ENCODE data around the gene TMEM247.

TMEM247 gene

DNA sequence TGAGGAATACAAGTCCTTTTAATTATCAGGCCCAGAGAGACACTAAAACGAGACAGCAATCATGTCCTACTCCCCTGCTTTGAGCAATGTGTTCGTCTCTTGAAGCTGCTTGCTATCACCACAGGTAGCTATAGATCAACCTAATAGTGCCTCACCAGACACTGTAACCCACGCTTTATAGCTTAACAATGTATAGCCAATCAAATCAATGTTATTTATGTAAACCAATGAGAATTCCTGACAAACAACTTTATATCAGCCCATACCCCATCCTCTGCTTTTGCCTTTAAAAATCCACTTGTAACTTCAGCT is 26.1 kb downstream of the TMEM247 start:
- no peak for DNase-seq
- no peak for TF ChIP-seq EZH2 (IDR thresholded peaks at IDR 0.05; ENCODE audit: borderline replicate concordance, low read depth, low read length, severe bottlenecking)
- TF ChIP-seq, protein P1, sequence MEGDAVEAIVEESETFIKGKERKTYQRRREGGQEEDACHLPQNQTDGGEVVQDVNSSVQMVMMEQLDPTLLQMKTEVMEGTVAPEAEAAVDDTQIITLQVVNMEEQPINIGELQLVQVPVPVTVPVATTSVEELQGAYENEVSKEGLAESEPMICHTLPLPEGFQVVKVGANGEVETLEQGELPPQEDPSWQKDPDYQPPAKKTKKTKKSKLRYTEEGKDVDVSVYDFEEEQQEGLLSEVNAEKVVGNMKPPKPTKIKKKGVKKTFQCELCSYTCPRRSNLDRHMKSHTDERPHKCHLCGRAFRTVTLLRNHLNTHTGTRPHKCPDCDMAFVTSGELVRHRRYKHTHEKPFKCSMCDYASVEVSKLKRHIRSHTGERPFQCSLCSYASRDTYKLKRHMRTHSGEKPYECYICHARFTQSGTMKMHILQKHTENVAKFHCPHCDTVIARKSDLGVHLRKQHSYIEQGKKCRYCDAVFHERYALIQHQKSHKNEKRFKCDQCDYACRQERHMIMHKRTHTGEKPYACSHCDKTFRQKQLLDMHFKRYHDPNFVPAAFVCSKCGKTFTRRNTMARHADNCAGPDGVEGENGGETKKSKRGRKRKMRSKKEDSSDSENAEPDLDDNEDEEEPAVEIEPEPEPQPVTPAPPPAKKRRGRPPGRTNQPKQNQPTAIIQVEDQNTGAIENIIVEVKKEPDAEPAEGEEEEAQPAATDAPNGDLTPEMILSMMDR (IDR thresholded peaks at IDR 0.05; ENCODE audit: borderline replicate concordance, extremely low read depth, low read length, poor library complexity, severe bottlenecking) = no peak

DNA sequence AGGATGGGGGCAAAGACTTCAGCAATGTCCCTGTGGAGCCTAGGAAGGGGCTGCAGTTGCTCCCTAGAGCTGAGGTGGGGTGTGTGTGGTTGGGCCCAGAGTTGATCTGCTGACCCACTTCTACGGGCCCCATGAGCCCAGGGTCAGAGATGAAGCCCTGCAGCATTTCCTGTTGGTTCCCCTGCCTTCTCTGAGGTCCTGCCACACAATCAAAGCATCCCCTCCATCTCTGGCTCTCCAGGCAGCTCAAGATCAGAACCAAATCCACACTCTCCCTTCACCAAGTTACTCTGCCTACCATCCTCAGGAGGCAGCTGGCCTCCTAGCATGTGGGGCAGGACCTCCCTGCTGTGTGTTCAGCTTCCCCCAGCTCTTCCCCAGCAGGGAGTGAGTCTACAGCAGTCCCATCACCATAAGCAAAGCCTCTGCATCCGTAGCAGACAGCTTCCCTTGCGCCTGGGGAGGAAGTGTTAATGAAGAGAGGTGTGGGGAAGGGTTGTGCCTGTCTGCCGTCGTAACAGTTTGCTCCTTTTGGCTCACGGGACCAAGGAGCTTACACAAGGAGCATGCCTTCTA is 26.9 kb downstream of the TMEM247 start:
- TF ChIP-seq, protein P1 (IDR thresholded peaks at IDR 0.05; ENCODE audit: borderline replicate concordance, extremely low read depth, low read length, poor library complexity, severe bottlenecking) = no peak
- TF ChIP-seq EZH2 (IDR thresholded peaks at IDR 0.05; ENCODE audit: borderline replicate concordance, low read depth, low read length, severe bottlenecking) = no peak
- H3K79me2 ChIP-seq (ENCODE audit: insufficient read depth, low read length) = no peaks in the 10 kb centered on the region
- H2AFZ ChIP-seq (ENCODE audit: low read depth, low read length) = no peak overlapping the region
- H3K9me3 ChIP-seq (ENCODE audit: insufficient read depth, low read length, severe bottlenecking) = no peaks in the 10 kb centered on the region
- H3K9ac ChIP-seq (ENCODE audit: low read depth, low read length) = no peak overlapping the region
- H3K27me3 ChIP-seq (ENCODE audit: insufficient read depth, low read length, poor library complexity) = no peaks in the 10 kb centered on the region
- no peaks in the 10 kb centered on the region for H3K36me3 ChIP-seq (ENCODE audit: insufficient read depth, low read length)
- no peak overlapping the region for H3K4me3 ChIP-seq (ENCODE audit: low read depth in 1 of 2, low read length in 2 of 2)
- no peak for ATAC-seq (ENCODE audit: insufficient read depth, low read depth)
- no peaks in the 10 kb centered on the region for H4K20me1 ChIP-seq (ENCODE audit: insufficient read depth, low read length)
- no peak overlapping the region for H3K27ac ChIP-seq (ENCODE audit: low read length)
- DNase-seq = no peak
- H3K4me1 ChIP-seq (ENCODE audit: insufficient read depth, low read length) = no peaks in the 10 kb centered on the region
- H3K4me2 ChIP-seq (ENCODE audit: insufficient read depth, low read length) = no peak overlapping the region

More for the DNA sequence above, 26.1 kb downstream of the TMEM247 start:
- no peak overlapping the region for H2AFZ ChIP-seq (ENCODE audit: low read depth, low read length)
- peaks cover 2% of the 10 kb centered on the region for H3K27me3 ChIP-seq (ENCODE audit: insufficient read depth, low read length, poor library complexity)
- no peak overlapping the region for H3K4me3 ChIP-seq (ENCODE audit: low read depth in 1 of 2, low read length in 2 of 2)
- no peaks in the 10 kb centered on the region for H3K9me3 ChIP-seq (ENCODE audit: insufficient read depth, low read length, severe bottlenecking)
- H3K79me2 ChIP-seq (ENCODE audit: insufficient read depth, low read length) = no peaks in the 10 kb centered on the region
- no peak overlapping the region for H3K4me2 ChIP-seq (ENCODE audit: insufficient read depth, low read length)
- H3K27ac ChIP-seq (ENCODE audit: low read length) = no peak overlapping the region
- ATAC-seq (ENCODE audit: insufficient read depth, low read depth) = no peak
- peaks cover 2% of the 10 kb centered on the region for H3K4me1 ChIP-seq (ENCODE audit: insufficient read depth, low read length)
- H4K20me1 ChIP-seq (ENCODE audit: insufficient read depth, low read length) = no peaks in the 10 kb centered on the region
- H3K36me3 ChIP-seq (ENCODE audit: insufficient read depth, low read length) = no peaks in the 10 kb centered on the region
- H3K9ac ChIP-seq (ENCODE audit: low read depth, low read length) = no peak overlapping the region

DNA sequence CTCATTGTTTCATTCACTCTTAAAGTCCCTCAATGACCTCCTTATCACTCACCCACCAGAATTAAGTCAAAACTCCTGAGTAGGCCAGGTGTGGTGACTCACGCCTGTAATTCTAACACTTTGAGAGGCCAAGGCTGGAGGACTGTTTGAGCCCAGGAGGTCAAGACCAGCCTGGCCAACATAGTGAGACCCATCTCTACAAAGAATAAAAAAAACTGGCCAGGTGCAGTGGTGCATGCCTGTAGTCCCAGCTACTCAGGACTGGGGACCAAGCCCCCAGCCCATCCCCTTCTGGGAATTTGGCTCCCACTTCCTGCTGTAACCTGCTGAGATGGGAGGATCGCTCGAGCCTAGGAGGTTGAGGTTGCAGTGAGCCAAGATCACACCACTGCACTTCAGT is 28.9 kb downstream of the TMEM247 start:
- no peak overlapping the region for H3K4me2 ChIP-seq (ENCODE audit: insufficient read depth, low read length)
- ATAC-seq (ENCODE audit: insufficient read depth, low read depth) (no peak), DNase-seq (no peak)
- no peaks in the 10 kb centered on the region for H4K20me1 ChIP-seq (ENCODE audit: insufficient read depth, low read length)
- H3K4me1 ChIP-seq (ENCODE audit: insufficient read depth, low read length) = no peaks in the 10 kb centered on the region
- H3K36me3 ChIP-seq (ENCODE audit: insufficient read depth, low read length) = no peaks in the 10 kb centered on the region
- H3K9ac ChIP-seq (ENCODE audit: low read depth, low read length) = no peak overlapping the region
- no peak for TF ChIP-seq EZH2 (IDR thresholded peaks at IDR 0.05; ENCODE audit: borderline replicate concordance, low read depth, low read length, severe bottlenecking)
- no peak overlapping the region for H2AFZ ChIP-seq (ENCODE audit: low read depth, low read length)
- H3K9me3 ChIP-seq (ENCODE audit: insufficient read depth, low read length, severe bottlenecking) = no peaks in the 10 kb centered on the region
- H3K79me2 ChIP-seq (ENCODE audit: insufficient read depth, low read length) = no peaks in the 10 kb centered on the region
- no peaks in the 10 kb centered on the region for H3K27me3 ChIP-seq (ENCODE audit: insufficient read depth, low read length, poor library complexity)
- no peak overlapping the region for H3K27ac ChIP-seq (ENCODE audit: low read length)
- no peak overlapping the region for H3K4me3 ChIP-seq (ENCODE audit: low read depth in 1 of 2, low read length in 2 of 2)

DNA sequence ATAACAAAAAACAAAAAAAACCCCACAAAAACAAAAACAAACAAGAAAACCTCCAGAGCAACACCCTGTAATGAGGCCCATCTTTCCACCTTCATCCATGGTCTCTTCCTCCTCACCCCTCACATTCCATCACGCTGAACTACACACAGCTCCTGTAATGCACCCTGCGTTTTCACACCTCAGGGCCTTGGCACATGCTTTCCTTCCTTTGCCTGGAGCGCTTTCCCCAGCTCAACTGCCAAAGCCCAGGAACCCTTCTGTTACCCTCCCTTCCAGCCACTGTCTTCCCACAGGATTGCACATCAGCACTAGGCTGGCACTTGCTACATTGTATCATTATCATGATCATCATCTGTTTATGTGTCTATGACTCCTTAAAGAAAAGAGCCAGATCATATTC is 29.4 kb downstream of the TMEM247 start:
- DNase-seq (no peak), ATAC-seq (ENCODE audit: insufficient read depth, low read depth) (no peak)
- TF ChIP-seq, protein P1 (IDR thresholded peaks at IDR 0.05; ENCODE audit: borderline replicate concordance, extremely low read depth, low read length, poor library complexity, severe bottlenecking) = no peak
- TF ChIP-seq EZH2 (IDR thresholded peaks at IDR 0.05; ENCODE audit: borderline replicate concordance, low read depth, low read length, severe bottlenecking) = no peak
- Histone ChIP-seq H3K4me1 (ENCODE audit: insufficient read depth, low read length) (no peaks in the 10 kb centered on the region), H4K20me1 (ENCODE audit: insufficient read depth, low read length) (no peaks in the 10 kb centered on the region), H2AFZ (ENCODE audit: low read depth, low read length) (no peak overlapping the region), H3K36me3 (ENCODE audit: insufficient read depth, low read length) (no peaks in the 10 kb centered on the region), H3K9me3 (ENCODE audit: insufficient read depth, low read length, severe bottlenecking) (no peaks in the 10 kb centered on the region), H3K79me2 (ENCODE audit: insufficient read depth, low read length) (no peaks in the 10 kb centered on the region), H3K4me2 (ENCODE audit: insufficient read depth, low read length) (no peak overlapping the region), H3K9ac (ENCODE audit: low read depth, low read length) (no peak overlapping the region), H3K4me3 (ENCODE audit: low read depth in 1 of 2, low read length in 2 of 2) (no peak overlapping the region), H3K27me3 (ENCODE audit: insufficient read depth, low read length, poor library complexity) (no peaks in the 10 kb centered on the region), H3K27ac (ENCODE audit: low read length) (no peak overlapping the region)
